H9 (cell line): ENCODE results near the gene JADE2. TPM values are rescaled to one million over a fixed set of nuclear protein-coding genes. Genes with fewer than 3 reads are reported as not detected.

ENCODE experiments used
- DNase-seq: peaks from one replicate; pipeline ENCODE4 v3.0.0-alpha.2; 2017
- H2AFZ ChIP-seq: one replicate; pipeline ENCODE4 v1.6.1; 2013; ENCODE audit warnings: mild to moderate bottlenecking, low read length, control low read depth, moderate library complexity
- H2AK5ac ChIP-seq: 2 replicates; pipeline ENCODE4 v1.6.1; 2013; ENCODE audit warnings: low read length, control low read depth, mixed read lengths; ENCODE audit not compliant: insufficient read length
- H2BK120ac ChIP-seq: one replicate; pipeline ENCODE4 v1.6.1; 2013; ENCODE audit warnings: low read depth, mild to moderate bottlenecking, low read length, control low read depth, inconsistent platforms; ENCODE audit not compliant: poor library complexity, severe bottlenecking
- H2BK12ac ChIP-seq: 2 replicates; pipeline ENCODE4 v1.6.1; 2013; ENCODE audit warnings: low read length, control low read depth, mixed read lengths, low read depth; ENCODE audit not compliant: insufficient read length
- H2BK15ac ChIP-seq: 2 replicates; pipeline ENCODE4 v1.6.1; 2013; ENCODE audit warnings: low read depth, low read length, control low read depth
- H2BK20ac ChIP-seq: one replicate; pipeline ENCODE4 v1.6.1; 2013; ENCODE audit warnings: low read depth, mild to moderate bottlenecking, low read length, control low read depth, inconsistent platforms; ENCODE audit not compliant: poor library complexity, severe bottlenecking
- H2BK5ac ChIP-seq: 2 replicates; pipeline ENCODE4 v1.6.1; 2013; ENCODE audit warnings: low read length, control low read depth, mixed read lengths; ENCODE audit not compliant: insufficient read length
- H3K14ac ChIP-seq: 2 replicates; pipeline ENCODE4 v1.6.1; 2013; ENCODE audit warnings: low read length, control low read depth; ENCODE audit not compliant: insufficient read depth
- H3K18ac ChIP-seq: 2 replicates; pipeline ENCODE4 v1.6.1; 2013; ENCODE audit warnings: low read depth, mild to moderate bottlenecking, mixed read lengths, low read length, control low read depth; ENCODE audit not compliant: insufficient read length
- H3K23ac ChIP-seq: 2 replicates; pipeline ENCODE4 v1.6.1; 2013; ENCODE audit warnings: low read length, control low read depth, mixed read lengths, low read depth; ENCODE audit not compliant: insufficient read length
- H3K23me2 ChIP-seq: 2 replicates; pipeline ENCODE4 v1.6.1; 2013; ENCODE audit warnings: low read depth, mild to moderate bottlenecking, mixed read lengths, low read length, control low read depth; ENCODE audit not compliant: insufficient read length, poor library complexity, severe bottlenecking
- H3K27ac ChIP-seq: 2 replicates; pipeline ENCODE4 v1.5.1; 2013; ENCODE audit warnings: low read length, control low read depth, mixed read lengths, low read depth; ENCODE audit not compliant: insufficient read length
- H3K27me3 ChIP-seq: 2 replicates; pipeline ENCODE4 v1.6.1; 2013; ENCODE audit warnings: low read length, control low read depth, inconsistent platforms; ENCODE audit not compliant: insufficient read depth
- H3K4ac ChIP-seq: 2 replicates; pipeline ENCODE4 v1.6.1; 2013; ENCODE audit warnings: low read depth, mild to moderate bottlenecking, control low read depth, inconsistent platforms, low read length, moderate library complexity
- H3K4me1 ChIP-seq: 2 replicates; pipeline ENCODE4 v1.6.1; 2013; ENCODE audit warnings: low read length, control low read depth, inconsistent platforms; ENCODE audit not compliant: insufficient read depth
- H3K4me2 ChIP-seq: 2 replicates; pipeline ENCODE4 v1.6.1; 2013; ENCODE audit warnings: low read length, control low read depth, mixed read lengths; ENCODE audit not compliant: insufficient read length, insufficient read depth
- H3K56ac ChIP-seq: 2 replicates; pipeline ENCODE4 v1.6.1; 2013; ENCODE audit warnings: low read depth, mild to moderate bottlenecking, mixed read lengths, low read length, control low read depth; ENCODE audit not compliant: insufficient read length
- H3K79me1 ChIP-seq: 2 replicates; pipeline ENCODE4 v1.6.1; 2013; ENCODE audit warnings: low read depth, mild to moderate bottlenecking, moderate library complexity, low read length, control low read depth, inconsistent platforms; ENCODE audit not compliant: insufficient read depth, poor library complexity, severe bottlenecking
- H3K79me2 ChIP-seq: 2 replicates; pipeline ENCODE4 v1.6.1; 2013; ENCODE audit warnings: low read length, control low read depth, inconsistent platforms; ENCODE audit not compliant: insufficient read depth
- H3K9ac ChIP-seq: 2 replicates; pipeline ENCODE4 v1.6.1; 2013; ENCODE audit warnings: low read length, control low read depth, mixed read lengths; ENCODE audit not compliant: insufficient read length; ENCODE audit errors: extremely low read depth
- H3K9me3 ChIP-seq: one replicate; pipeline ENCODE4 v1.6.1; 2013; ENCODE audit warnings: low read depth, low read length, inconsistent platforms; ENCODE audit not compliant: control insufficient read depth
- H3T11ph ChIP-seq: one replicate; pipeline ENCODE4 v1.6.1; 2013; ENCODE audit warnings: mild to moderate bottlenecking, low read length, control low read depth, inconsistent platforms
- H4K20me1 ChIP-seq: one replicate; pipeline ENCODE4 v1.6.1; 2013; ENCODE audit not compliant: control insufficient read depth, insufficient read length, insufficient read depth
- H4K5ac ChIP-seq: 2 replicates; pipeline ENCODE4 v1.6.1; 2013; ENCODE audit warnings: low read depth, mild to moderate bottlenecking, mixed read lengths, low read length, control low read depth; ENCODE audit not compliant: insufficient read length
- H4K8ac ChIP-seq: replicated peaks from 2 replicates; pipeline ENCODE4 v1.6.1; 2013; ENCODE audit warnings: low read length, control low read depth, mixed read lengths, low read depth; ENCODE audit not compliant: insufficient read length
- H4K91ac ChIP-seq: 2 replicates; pipeline ENCODE4 v1.6.1; 2013; ENCODE audit warnings: low read depth, mild to moderate bottlenecking, moderate library complexity, mixed read lengths, low read length, control low read depth; ENCODE audit not compliant: insufficient read length
- H3K27ac Mint-ChIP-seq, 3 experiments: 2 replicates in 2 of 3; 3 replicates in 1 of 3; pipeline ENCODE4 v1.8.0; 2020 to 2021; ENCODE audit warnings: mixed read lengths in 3 of 3, mild to moderate bottlenecking in 1 of 3, moderate library complexity in 1 of 3
- H3K27me3 Mint-ChIP-seq: 2 replicates; pipeline ENCODE4 v1.8.0; 2021; ENCODE audit warnings: low read depth, mild to moderate bottlenecking, moderate library complexity, mixed read lengths
- H3K36me3 Mint-ChIP-seq, 3 experiments: 2 replicates in 2 of 3; 3 replicates in 1 of 3; pipeline ENCODE4 v1.8.0; 2020 to 2021; ENCODE audit warnings: low read depth in 3 of 3, mixed read lengths in 3 of 3; ENCODE audit not compliant: insufficient read depth in 1 of 3
- H3K4me1 Mint-ChIP-seq, 2 experiments: 2 replicates each; pipeline ENCODE4 v1.8.0; 2020; ENCODE audit warnings: mixed read lengths in 2 of 2
- H3K4me3 Mint-ChIP-seq, 2 experiments: 2 replicates in 1 of 2; 3 replicates in 1 of 2; pipeline ENCODE4 v1.8.0; 2020 to 2021; ENCODE audit warnings: mild to moderate bottlenecking in 2 of 2, mixed read lengths in 2 of 2, moderate library complexity in 1 of 2
- H3K9me3 Mint-ChIP-seq, 2 experiments: 2 replicates in 1 of 2; 3 replicates in 1 of 2; pipeline ENCODE4 v1.8.0; 2020; ENCODE audit warnings: mild to moderate bottlenecking in 2 of 2, mixed read lengths in 2 of 2, moderate library complexity in 1 of 2
- WGBS: extraction: QIAGEN DNeasy Blood & Tissue Kit; methylation state at CpG from one replicate; pipeline ENCODE4 v1.1.7; 2013; ENCODE audit warnings: missing lambda C conversion rate, low lambda C conversion rate, mixed read lengths; ENCODE audit not compliant: insufficient read length; ENCODE audit errors: extremely low coverage; 5-methylcytosine and 5-hydroxymethylcytosine counted together
- total RNA-seq: library from RNA; stranded (reverse); gene quantifications from 2 replicates; pipeline ENCODE4 v1.2.1, GENCODE V29; 2021
- TF ChIP-seq, protein P1 (sequence below): fragments of 200-600 bp; sonication (generic); conservative IDR thresholded peaks from 3 replicates; pipeline ENCODE4 v1.8.0; 2021; ENCODE audit warnings: antibody characterized with exemption, mild to moderate bottlenecking

Gene JADE2
- total RNA-seq, 1 experiment from 2014 or later: 99.7 TPM

- Histone ChIP-seq H3T11ph (no peak overlapping the region), H2AFZ (no peak overlapping the region), H3K9ac (no peak overlapping the region), H3K4ac (no peak overlapping the region), H2BK20ac (no peak overlapping the region), H3K79me2 (no peaks in the 10 kb centered on the region), H3K9me3 (no peaks in the 10 kb centered on the region), H2BK15ac (no peak overlapping the region), H2BK12ac (no peak overlapping the region), H3K23ac (no peak overlapping the region), H2AK5ac (no peak overlapping the region), H3K56ac (no peak overlapping the region), H3K27ac (no peak overlapping the region), H3K14ac (no peak overlapping the region), H2BK120ac (no peak overlapping the region), H3K18ac (no peak overlapping the region), H3K27me3 (no peaks in the 10 kb centered on the region), H3K79me1 (no peaks in the 10 kb centered on the region), H3K4me2 (no peak overlapping the region), H3K23me2 (no peaks in the 10 kb centered on the region), H3K4me1 (no peaks in the 10 kb centered on the region), H2BK5ac (no peak overlapping the region), H4K5ac (no peak overlapping the region), H4K8ac (no peak overlapping the region), H4K20me1 (no peaks in the 10 kb centered on the region), H4K91ac (no peak overlapping the region)
- no CpG with 5 or more reads among the region's 20 CpGs for WGBS
- Mint-ChIP-seq H3K36me3 (peaks cover 29 to 91% (median 72%) of the 10 kb centered on the region in 3 experiments), H3K4me3 (no peak overlapping the region), H3K27me3 (no peaks in the 10 kb centered on the region), H3K4me1 (peaks cover 4 to 17% of the 10 kb centered on the region in 2 experiments), H3K9me3 (no peaks in the 10 kb centered on the region), H3K27ac (no peak overlapping the region; a peak in 2 of 7 replicates)
- DNase-seq: no peak
- TF ChIP-seq, protein P1, sequence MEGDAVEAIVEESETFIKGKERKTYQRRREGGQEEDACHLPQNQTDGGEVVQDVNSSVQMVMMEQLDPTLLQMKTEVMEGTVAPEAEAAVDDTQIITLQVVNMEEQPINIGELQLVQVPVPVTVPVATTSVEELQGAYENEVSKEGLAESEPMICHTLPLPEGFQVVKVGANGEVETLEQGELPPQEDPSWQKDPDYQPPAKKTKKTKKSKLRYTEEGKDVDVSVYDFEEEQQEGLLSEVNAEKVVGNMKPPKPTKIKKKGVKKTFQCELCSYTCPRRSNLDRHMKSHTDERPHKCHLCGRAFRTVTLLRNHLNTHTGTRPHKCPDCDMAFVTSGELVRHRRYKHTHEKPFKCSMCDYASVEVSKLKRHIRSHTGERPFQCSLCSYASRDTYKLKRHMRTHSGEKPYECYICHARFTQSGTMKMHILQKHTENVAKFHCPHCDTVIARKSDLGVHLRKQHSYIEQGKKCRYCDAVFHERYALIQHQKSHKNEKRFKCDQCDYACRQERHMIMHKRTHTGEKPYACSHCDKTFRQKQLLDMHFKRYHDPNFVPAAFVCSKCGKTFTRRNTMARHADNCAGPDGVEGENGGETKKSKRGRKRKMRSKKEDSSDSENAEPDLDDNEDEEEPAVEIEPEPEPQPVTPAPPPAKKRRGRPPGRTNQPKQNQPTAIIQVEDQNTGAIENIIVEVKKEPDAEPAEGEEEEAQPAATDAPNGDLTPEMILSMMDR: no peak
These were observed 46.4 kb downstream of the JADE2 start for GRCh38 chr5:134571693-134572405.
